Measurements from ENCODE around the gene NR2F6. TPM values are rescaled to one million over a fixed set of nuclear protein-coding genes. Genes with fewer than 3 reads are reported as not detected.

Gene NR2F6
- 87.1 and 107 TPM in 2 replicates for total RNA-seq (2014; rRNA removed; shearing (Covaris generic))

DNA sequence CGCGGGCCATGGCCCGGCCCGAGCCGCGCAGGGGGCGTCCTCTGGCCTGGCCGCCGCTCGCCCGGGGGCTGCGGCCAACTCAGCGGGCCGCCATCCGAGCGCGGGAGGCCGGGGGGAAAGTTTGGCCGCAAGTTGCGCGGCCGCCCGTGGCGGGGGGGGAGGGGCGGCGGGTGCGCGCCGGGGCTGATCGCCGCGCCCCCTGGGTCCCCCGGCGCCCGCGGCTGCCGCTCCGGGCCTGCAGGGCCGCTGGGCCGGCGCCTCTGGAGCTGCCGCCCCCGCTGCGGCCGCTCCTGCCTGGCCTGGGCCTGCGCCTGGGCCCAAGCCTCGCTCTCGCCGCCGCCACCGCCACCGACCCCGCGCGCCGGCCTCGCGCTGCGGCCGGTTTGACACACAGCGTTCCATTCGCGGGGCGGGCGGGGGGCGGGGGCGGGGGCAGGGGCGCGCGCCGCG is at the start of gene NR2F6:
TSS of gene NR2F6 (minus strand) at position 385 of the 450 bp plus-strand sequence. CDS start 699 bp downstream, outside the sequence.

DNA sequence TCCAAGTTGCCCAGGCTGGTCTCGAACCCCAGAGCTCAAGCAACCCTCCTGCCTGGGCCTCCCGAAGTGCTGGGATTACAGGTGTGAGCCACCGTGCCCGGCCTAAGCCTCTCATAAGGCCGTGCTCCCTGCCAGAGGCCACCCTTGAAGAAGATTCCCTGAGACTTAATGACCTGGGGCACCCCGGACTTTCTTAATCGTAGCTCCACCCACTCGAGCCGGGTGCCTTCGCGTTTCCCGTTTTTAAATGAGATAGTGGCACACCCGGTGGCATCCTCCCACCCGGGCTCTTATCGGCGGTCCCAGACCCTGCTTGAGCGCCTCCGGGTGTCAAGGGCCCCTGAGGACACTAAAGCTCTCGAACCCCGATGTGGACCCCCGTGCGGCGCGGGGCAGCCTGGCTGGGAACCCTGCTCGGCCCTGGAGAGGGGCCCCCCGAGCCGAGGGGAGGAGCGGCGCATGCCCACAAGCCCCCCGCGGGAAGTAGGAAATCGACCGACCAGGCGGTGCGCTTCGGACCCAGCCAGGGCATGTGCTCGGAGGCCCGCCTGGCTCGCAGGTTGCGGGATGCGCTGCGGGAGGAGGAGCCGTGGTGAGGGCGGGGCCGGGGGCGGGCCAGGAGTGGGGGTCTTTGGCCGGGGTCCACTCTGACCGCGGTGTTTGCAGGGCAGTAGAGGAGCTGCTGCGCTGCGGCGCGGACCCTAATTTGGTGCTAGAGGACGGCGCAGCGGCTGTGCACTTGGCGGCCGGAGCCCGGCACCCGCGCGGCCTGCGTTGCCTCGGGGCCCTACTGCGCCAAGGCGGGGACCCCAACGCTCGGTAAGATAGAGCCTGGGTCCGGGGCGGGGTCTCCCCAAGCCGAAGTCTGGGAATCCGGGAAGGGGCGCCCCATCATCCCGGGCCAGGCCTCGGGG is 35.9 kb upstream of the NR2F6 start, which contains the start of gene ANKLE1:
TSS of gene ANKLE1 (plus strand) at position 511 of the 914 bp plus-strand sequence. CDS start at position 531, 20 bp downstream.

DNA sequence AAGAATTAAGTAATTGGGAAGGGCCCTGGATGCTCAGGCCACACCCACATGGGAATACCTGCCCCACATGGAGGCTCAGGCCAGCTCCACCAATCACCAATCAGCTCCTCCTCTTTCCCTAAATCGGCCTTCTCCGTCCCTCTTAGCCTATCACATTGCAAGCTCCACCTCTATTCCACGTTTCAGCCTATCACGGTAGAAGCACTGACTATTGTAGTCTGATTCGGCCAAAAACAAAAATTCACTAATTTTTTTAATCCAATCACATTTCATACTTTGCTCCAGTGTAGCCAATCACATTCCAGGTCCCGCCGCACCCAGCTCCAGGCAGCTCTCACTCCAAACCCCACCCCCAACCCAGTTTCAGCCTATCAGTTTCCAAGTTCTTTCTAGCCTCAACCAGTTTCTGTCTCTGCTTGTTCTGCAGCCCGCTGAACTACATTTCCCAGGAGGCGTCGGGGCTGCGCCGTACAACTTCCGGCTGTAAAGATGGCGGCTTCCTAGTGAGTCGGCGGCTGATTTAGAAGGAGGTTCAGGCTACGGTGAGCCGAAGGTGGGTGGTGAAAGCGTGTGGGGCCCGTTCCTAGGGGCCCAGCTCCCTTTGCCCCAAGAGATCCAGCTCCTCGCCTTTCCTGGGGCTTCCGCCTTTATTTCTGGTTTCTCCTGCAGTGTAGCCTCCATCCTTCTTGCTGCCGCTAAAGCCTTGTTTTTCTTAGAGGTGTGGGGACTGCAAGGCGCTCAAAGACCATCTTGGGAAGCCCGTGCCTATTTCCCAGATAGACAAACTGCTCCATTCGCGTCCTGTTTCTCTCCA is 21.5 kb upstream of the NR2F6 start, which contains the start of gene BABAM1:
TSS of gene BABAM1 (plus strand) at position 469 of the 814 bp plus-strand sequence. CDS start 1,364 bp downstream, outside the sequence.

DNA sequence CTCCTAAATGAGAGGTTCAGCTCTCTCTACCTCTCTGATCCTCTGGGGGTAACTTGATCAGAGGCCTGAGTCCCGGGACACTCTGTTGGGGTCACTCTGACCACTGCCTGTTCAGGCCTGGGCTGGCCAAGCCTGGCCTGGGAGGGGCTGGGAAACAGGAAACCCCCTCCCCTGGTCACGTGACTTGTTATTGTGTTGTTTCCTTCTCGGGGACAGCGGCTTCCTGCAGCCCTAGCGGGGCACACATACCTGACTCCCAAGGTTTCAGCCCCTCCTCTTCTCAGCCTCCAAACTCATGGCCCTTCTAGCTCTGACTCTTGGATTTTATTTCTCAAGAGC is 18.9 kb upstream of the NR2F6 start, which contains the start of gene USHBP1:
TSS of gene USHBP1 (minus strand) at position 105 of the 339 bp plus-strand sequence. CDS start 446 bp downstream, outside the sequence.

DNA sequence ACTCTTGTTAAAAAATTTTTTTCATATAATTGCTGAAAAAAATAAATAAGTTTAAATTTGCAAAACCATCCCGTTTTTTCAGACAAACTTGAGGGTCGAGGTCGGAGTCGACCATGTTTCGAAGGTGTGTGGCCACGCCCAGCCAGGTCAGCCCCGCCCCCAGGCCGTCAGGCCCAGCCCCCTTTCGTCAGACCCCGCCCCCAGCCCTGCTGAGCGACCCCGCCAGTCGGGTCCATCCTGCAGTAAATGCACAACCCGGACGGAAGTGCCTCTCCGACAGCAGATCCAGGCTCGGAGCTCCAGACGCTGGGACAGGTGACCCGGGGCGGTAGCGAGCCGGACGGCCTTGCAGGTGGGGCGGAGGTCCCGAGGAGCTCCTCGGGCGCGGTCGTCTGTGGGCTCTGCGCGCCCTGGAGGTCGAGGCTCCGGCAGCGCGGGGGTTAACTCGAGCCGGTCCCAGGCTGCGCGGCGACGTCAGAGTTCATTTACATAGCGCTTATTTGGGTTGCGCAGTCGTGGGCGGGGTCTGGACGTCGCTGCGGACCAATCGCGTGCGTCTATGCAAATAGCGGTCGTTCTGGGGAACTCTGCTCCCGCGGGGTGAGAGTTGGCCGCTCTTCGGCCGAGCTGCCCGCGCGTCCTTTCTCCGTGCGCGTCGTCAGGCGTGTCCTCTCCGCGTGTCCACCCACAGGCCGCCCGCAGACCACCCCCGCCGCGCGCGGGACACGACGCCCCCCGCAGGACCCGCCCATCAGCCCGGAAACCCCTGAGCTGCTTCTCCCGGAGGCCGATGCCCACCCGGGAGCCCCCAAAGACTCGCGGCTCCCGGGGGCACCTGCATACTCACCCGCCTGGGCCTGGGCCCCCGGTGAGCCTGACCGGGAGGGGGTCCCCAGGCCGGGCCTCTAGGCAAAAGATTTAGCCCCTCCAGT is 19.5 kb downstream of the NR2F6 start, which contains the start of gene OCEL1:
TSS of gene OCEL1 (plus strand) at position 225 of the 932 bp plus-strand sequence. CDS start at position 247, 22 bp downstream.

DNA sequence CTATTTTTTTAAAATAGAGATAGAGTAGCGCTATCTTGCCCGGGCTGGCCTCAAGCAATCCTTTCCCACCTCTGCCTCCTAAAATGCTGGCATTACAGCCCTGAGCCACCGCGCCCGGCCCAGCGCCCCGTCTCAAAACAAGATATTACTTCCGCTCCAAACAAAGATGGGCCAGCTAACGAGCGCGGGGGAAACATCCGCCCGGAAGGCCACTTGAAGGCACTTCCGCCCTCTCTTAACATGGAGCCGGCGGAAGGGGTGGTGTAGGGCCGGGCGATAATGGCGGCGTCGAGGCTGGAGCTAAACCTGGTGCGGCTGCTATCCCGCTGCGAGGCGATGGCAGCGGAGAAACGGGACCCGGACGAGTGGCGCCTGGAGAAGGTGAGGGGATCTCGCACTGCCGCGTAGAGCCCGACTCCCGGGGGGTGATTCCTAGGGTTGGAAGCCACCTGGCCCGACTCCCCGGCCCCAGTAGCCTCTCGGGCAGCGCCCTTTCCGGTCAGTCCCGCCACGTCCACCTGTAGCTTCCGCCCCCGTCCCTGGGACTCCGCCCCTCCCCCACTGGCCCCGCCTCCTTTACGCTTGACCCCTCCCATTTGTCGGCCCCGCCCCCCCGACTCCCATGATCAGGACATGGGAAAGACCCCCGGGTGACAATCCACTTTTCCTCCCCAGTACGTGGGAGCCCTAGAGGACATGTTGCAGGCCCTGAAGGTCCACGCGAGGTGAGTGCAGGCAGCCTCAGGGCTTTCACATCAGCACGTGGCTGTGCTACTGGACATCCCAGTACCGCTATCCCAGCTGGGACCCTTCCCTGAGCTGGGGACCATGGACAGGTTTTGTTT is 30.4 kb downstream of the NR2F6 start, which contains the start of gene USE1:
TSS of gene USE1 (plus strand) at position 231 of the 845 bp plus-strand sequence. CDS start at position 280, 49 bp downstream.

Other genes with a start within 250 kb of the NR2F6 start
- gene CPAMD8, start 219.1 kb downstream of the NR2F6 start, total RNA-seq (2014; rRNA removed; shearing (Covaris generic)) = 0.16 and 0.64 TPM in 2 replicates
- 13.5 and 17.9 TPM in 2 replicates for gene HAUS8, start 170.5 kb downstream of the NR2F6 start, total RNA-seq (2014; rRNA removed; shearing (Covaris generic))
- 64.2 and 64.8 TPM in 2 replicates for gene MYO9B, start 170.1 kb downstream of the NR2F6 start, total RNA-seq (2014; rRNA removed; shearing (Covaris generic))
- gene USE1, start 30.6 kb downstream of the NR2F6 start, total RNA-seq (2014; rRNA removed; shearing (Covaris generic)) = 137 and 146 TPM in 2 replicates
- 9.6 and 10.5 TPM in 2 replicates for gene OCEL1, start 19.7 kb downstream of the NR2F6 start, total RNA-seq (2014; rRNA removed; shearing (Covaris generic))
- not detected in 2 replicates for gene USHBP1, start 18.8 kb upstream of the NR2F6 start, total RNA-seq (2014; rRNA removed; shearing (Covaris generic))
- 231 and 246 TPM in 2 replicates for gene BABAM1, start 21.5 kb upstream of the NR2F6 start, total RNA-seq (2014; rRNA removed; shearing (Covaris generic))
- gene ANKLE1, start 36.0 kb upstream of the NR2F6 start, total RNA-seq (2014; rRNA removed; shearing (Covaris generic)) = 5.1 and 6.9 TPM in 2 replicates
- 21.3 and 22.6 TPM in 2 replicates for gene ABHD8, start 57.5 kb upstream of the NR2F6 start, total RNA-seq (2014; rRNA removed; shearing (Covaris generic))
- gene MRPL34, start 60.0 kb upstream of the NR2F6 start, total RNA-seq (2014; rRNA removed; shearing (Covaris generic)) = 123 and 159 TPM in 2 replicates
- 80.6 and 111 TPM in 2 replicates for gene DDA1, start 63.6 kb upstream of the NR2F6 start, total RNA-seq (2014; rRNA removed; shearing (Covaris generic))
- gene ANO8, start 88.9 kb upstream of the NR2F6 start, total RNA-seq (2014; rRNA removed; shearing (Covaris generic)) = 7.4 and 7.7 TPM in 2 replicates
- gene GTPBP3, start 91.6 kb upstream of the NR2F6 start, total RNA-seq (2014; rRNA removed; shearing (Covaris generic)) = 62.5 and 86.8 TPM in 2 replicates
- gene PLVAP, start 131.4 kb upstream of the NR2F6 start, total RNA-seq (2014; rRNA removed; shearing (Covaris generic)) = 0.11 TPM in 1 of 2 replicates, not detected in the other
- gene CCDC194, start 148.3 kb upstream of the NR2F6 start, total RNA-seq (2014; rRNA removed; shearing (Covaris generic)) = not detected in 2 replicates
- 1.3 and 4.5 TPM in 2 replicates for gene BST2, start 159.7 kb upstream of the NR2F6 start, total RNA-seq (2014; rRNA removed; shearing (Covaris generic))
- 114 and 143 TPM in 2 replicates for gene MVB12A, start 174.1 kb upstream of the NR2F6 start, total RNA-seq (2014; rRNA removed; shearing (Covaris generic))
- 0.05 TPM in 1 of 2 replicates, not detected in the other for gene TMEM221, start 202.7 kb upstream of the NR2F6 start, total RNA-seq (2014; rRNA removed; shearing (Covaris generic))
- gene NXNL1, start 215.0 kb upstream of the NR2F6 start, total RNA-seq (2014; rRNA removed; shearing (Covaris generic)) = not detected in 2 replicates
- 28.9 and 32.2 TPM in 2 replicates for gene SLC27A1, start 224.6 kb upstream of the NR2F6 start, total RNA-seq (2014; rRNA removed; shearing (Covaris generic))